Small intestine (tissue), 7 donors: ENCODE data around the gene VPS13D. TPM values are rescaled to one million over a fixed set of nuclear protein-coding genes. Genes with fewer than 3 reads are reported as not detected.
"Not testable (repeated sequence)": the region's sequence is repeated elsewhere in the genome, so short reads cannot be mapped to it uniquely, and the experiment has no call there.

Experiments
- DNase-seq, 2 donors: peaks; one replicate each; pipeline versions ENCODE4 v3.0.0 to v3.0.0-alpha.2; 2013
- FAIRE-seq: peaks from 2 replicates; lab custom pipeline; 2012; peaks lifted over from hg19 to GRCh38; lab: Jason Lieb, UNC
- H3K27ac ChIP-seq, 3 donors: one replicate each; pipeline ENCODE4 v1.5.1; 2013; ENCODE audit warnings: low read length in 2 of 3, mild to moderate bottlenecking in 2 of 3, control low read depth in 1 of 3, inconsistent platforms in 1 of 3, low read depth in 1 of 3, moderate library complexity in 1 of 3
- H3K27me3 ChIP-seq, 3 donors: one replicate each; pipeline ENCODE4 v1.6.1; 2013; ENCODE audit warnings: low read length in 3 of 3, inconsistent platforms in 1 of 3; ENCODE audit not compliant: control insufficient read depth in 3 of 3, insufficient read depth in 3 of 3
- H3K36me3 ChIP-seq, 3 donors: one replicate each; pipeline ENCODE4 v1.6.1; 2013; ENCODE audit warnings: low read length in 3 of 3, inconsistent platforms in 1 of 3, low read depth in 1 of 3, mild to moderate bottlenecking in 1 of 3, moderate library complexity in 1 of 3; ENCODE audit not compliant: control insufficient read depth in 3 of 3, insufficient read depth in 2 of 3
- H3K4me1 ChIP-seq, 3 donors: one replicate each; pipeline ENCODE4 v1.6.1; 2013; ENCODE audit warnings: low read length in 2 of 3, inconsistent platforms in 1 of 3, low read depth in 1 of 3, mild to moderate bottlenecking in 1 of 3, moderate library complexity in 1 of 3; ENCODE audit not compliant: control insufficient read depth in 3 of 3, insufficient read depth in 2 of 3
- H3K4me3 ChIP-seq, 3 donors: one replicate each; pipeline ENCODE4 v1.5.1; 2013; ENCODE audit warnings: low read length in 3 of 3, control low read depth in 1 of 3, inconsistent platforms in 1 of 3, low read depth in 1 of 3, mild to moderate bottlenecking in 1 of 3, moderate library complexity in 1 of 3
- H3K9me3 ChIP-seq, 2 donors: one replicate each; pipeline ENCODE4 v1.6.1; 2013; ENCODE audit warnings: low read depth in 1 of 2, low read length in 1 of 2; ENCODE audit not compliant: control insufficient read depth in 2 of 2, insufficient read depth in 1 of 2
- WGBS, 3 donors: extraction: QIAGEN DNeasy Blood & Tissue Kit; methylation state at CpG; one replicate each; pipeline ENCODE4 v1.1.7; 2013; 5-methylcytosine and 5-hydroxymethylcytosine counted together
- polyA plus RNA-seq, 4 donors: library from polyadenylated mRNA; stranded (reverse) in 3 of 4; unstranded in 1 of 4; fragments of 200-250 nt in 3 of 4; fragments of 120-200 nt in 1 of 4; gene quantifications; one replicate each; pipeline versions ENCODE4 v1.2.1 to v1.2.3, GENCODE V29; 2013
- donor health status: healthy with polysubstance abuse.
- donor health status: control.
- donor health status: control.
- donor health status: Bipolar disorder and iron deficiency.
- donor health status: healthy.

VPS13D gene
- polyA plus RNA-seq, 4 donors = 15.9 to 21.5 (median 17.7) TPM

- FAIRE-seq = no peak
- Histone ChIP-seq H3K27me3 (no peaks in the 10 kb centered on the region), H3K9me3 (peaks cover 0 to 3% of the 10 kb centered on the region in 2 donors), H3K4me3 (no peak overlapping the region), H3K36me3 (peaks cover 10 to 37% (median 24%) of the 10 kb centered on the region in 3 donors), H3K27ac (no peak overlapping the region), H3K4me1 (no peaks in the 10 kb centered on the region)
- no peak for DNase-seq
- WGBS, 3 donors = 86 to 96% (median 93%) methylated on average over 8 of the region's 8 CpGs
These were observed 75.5 kb downstream of the VPS13D start for GRCh38 chr1:12305377-12305776.

- DNase-seq (no peak), FAIRE-seq (no peak)
- peaks cover 17 to 41% (median 38%) of the 10 kb centered on the region in 3 donors for H3K36me3 ChIP-seq
- WGBS, 3 donors = 73 to 88% (median 86%) methylated on average over 6 of the region's 6 CpGs
- no peaks in the 10 kb centered on the region for H3K4me1 ChIP-seq
- H3K27me3 ChIP-seq = no peaks in the 10 kb centered on the region
- no peak overlapping the region for H3K4me3 ChIP-seq
- no peak overlapping the region for H3K27ac ChIP-seq
- peaks cover 0 to 3% of the 10 kb centered on the region in 2 donors for H3K9me3 ChIP-seq
These were observed 80.2 kb downstream of the VPS13D start for GRCh38 chr1:12309783-12310742.

GRCh38 chr1:12314333-12314903, 84.6 kb downstream of the VPS13D start:
- H3K9me3 ChIP-seq = no peaks in the 10 kb centered on the region
- no peak overlapping the region for H3K4me3 ChIP-seq
- no peak for FAIRE-seq
- peaks cover 17 to 39% (median 27%) of the 10 kb centered on the region in 3 donors for H3K36me3 ChIP-seq
- no peaks in the 10 kb centered on the region for H3K27me3 ChIP-seq
- H3K4me1 ChIP-seq = no peaks in the 10 kb centered on the region
- peak; percentile 7 to 16 for DNase-seq
- 49 to 56% (median 54%) methylated on average over 1 of the region's 1 CpG for WGBS, 3 donors
- H3K27ac ChIP-seq = no peak overlapping the region

- Histone ChIP-seq H3K36me3 (peaks cover 17 to 35% (median 33%) of the 10 kb centered on the region in 3 donors), H3K4me1 (no peaks in the 10 kb centered on the region), H3K9me3 (no peaks in the 10 kb centered on the region), H3K27me3 (no peaks in the 10 kb centered on the region), H3K27ac (no peak overlapping the region), H3K4me3 (no peak overlapping the region)
- 68 to 90% (median 89%) methylated on average over 2 of the region's 2 CpGs for WGBS, 3 donors
- FAIRE-seq = no peak
- no peak for DNase-seq
These were observed 85.3 kb downstream of the VPS13D start for GRCh38 chr1:12315146-12315545.

- peak overlapping the region in 2 of 3 donors; percentile 23 to 52 for H3K27ac ChIP-seq
These were observed 86.5 kb downstream of the VPS13D start for GRCh38 chr1:12316331-12316730.

GRCh38 chr1:12320486-12320885, 90.7 kb downstream of the VPS13D start:
- DNase-seq (no peak), FAIRE-seq (no peak)
- peaks cover 10 to 43% (median 17%) of the 10 kb centered on the region in 3 donors for H3K36me3 ChIP-seq
- no peaks in the 10 kb centered on the region for H3K27me3 ChIP-seq
- H3K27ac ChIP-seq = no peak overlapping the region
- WGBS, 3 donors = 69 to 79% (median 76%) methylated on average over 2 of the region's 2 CpGs
- no peaks in the 10 kb centered on the region for H3K4me1 ChIP-seq
- no peaks in the 10 kb centered on the region for H3K9me3 ChIP-seq
- no peak overlapping the region for H3K4me3 ChIP-seq

More at GRCh38 chr1:12316331-12316730, 86.5 kb downstream of the VPS13D start:
- H3K9me3 ChIP-seq = no peaks in the 10 kb centered on the region
- no peaks in the 10 kb centered on the region for H3K4me1 ChIP-seq
- WGBS, 3 donors = 75 to 97% (median 88%) methylated on average over 2 of the region's 2 CpGs
- DNase-seq = no peak
- no peak for FAIRE-seq
- peaks cover 16 to 33% (median 29%) of the 10 kb centered on the region in 3 donors for H3K36me3 ChIP-seq
- no peak overlapping the region for H3K4me3 ChIP-seq
- no peaks in the 10 kb centered on the region for H3K27me3 ChIP-seq

GRCh38 chr1:12324423-12324822, 94.6 kb downstream of the VPS13D start:
- Histone ChIP-seq H3K27me3 (no peaks in the 10 kb centered on the region), H3K36me3 (peaks cover 7 to 44% (median 13%) of the 10 kb centered on the region in 3 donors), H3K9me3 (no peaks in the 10 kb centered on the region), H3K27ac (no peak overlapping the region), H3K4me1 (no peaks in the 10 kb centered on the region), H3K4me3 (no peak overlapping the region)
- 95 to 97% (median 96%) methylated on average over 3 of the region's 3 CpGs for WGBS, 3 donors
- DNase-seq (no peak), FAIRE-seq (no peak)

GRCh38 chr1:12324973-12325372, 95.1 kb downstream of the VPS13D start:
- H3K36me3 ChIP-seq = peaks cover 7 to 39% (median 17%) of the 10 kb centered on the region in 3 donors
- not testable (repeated sequence) for H3K9me3 ChIP-seq, H3K27ac ChIP-seq, H3K27me3 ChIP-seq, DNase-seq, H3K4me1 ChIP-seq, FAIRE-seq, H3K4me3 ChIP-seq
- WGBS, 3 donors = 97 to 100% (median 98%) methylated on average over 5 of the region's 5 CpGs
